CD4-positive, alpha-beta T cell treated with Interleukin-1 beta for 1 hour (primary cell): ENCODE results near the gene ZC3H18.
A peak's percentile ranks its signal among the peaks of the same experiment; 100 is the strongest.

Source experiments
- DNase-seq, 2 donors: peaks; one replicate each; pipeline ENCODE4 v3.0.0-alpha.2; 2020 to 2022

ZC3H18 gene

GRCh38 chr16:88585269-88585668, 15.1 kb downstream of the ZC3H18 start:
- DNase-seq, result no peak

- DNase-seq, result no peak
Observed at GRCh38 chr16:88585927-88586581, 15.9 kb downstream of the ZC3H18 start.

- no peak for DNase-seq
Observed at GRCh38 chr16:88588148-88588547, 17.9 kb downstream of the ZC3H18 start.

GRCh38 chr16:88588754-88589153, 18.6 kb downstream of the ZC3H18 start:
- DNase-seq, result no peak

- no peak for DNase-seq
Observed at GRCh38 chr16:88589441-88589840, 19.2 kb downstream of the ZC3H18 start.

GRCh38 chr16:88591577-88592021, 21.4 kb downstream of the ZC3H18 start:
- DNase-seq, result peak; percentile 13 to 59

- no peak for DNase-seq
Observed at GRCh38 chr16:88593061-88593460, 22.9 kb downstream of the ZC3H18 start.

GRCh38 chr16:88593489-88593888, 23.3 kb downstream of the ZC3H18 start:
- no peak for DNase-seq

GRCh38 chr16:88593910-88594309, 23.7 kb downstream of the ZC3H18 start:
- DNase-seq, result no peak

- no peak for DNase-seq
Observed at GRCh38 chr16:88595101-88595500, 24.9 kb downstream of the ZC3H18 start.

GRCh38 chr16:88595921-88596320, 25.7 kb downstream of the ZC3H18 start:
- DNase-seq, result no peak

GRCh38 chr16:88596483-88596882, 26.3 kb downstream of the ZC3H18 start:
- DNase-seq, result no peak

- no peak for DNase-seq
Observed at GRCh38 chr16:88597856-88598491, 27.8 kb downstream of the ZC3H18 start.

- peak in 1 of 2 donors; percentile 55 for DNase-seq
Observed at GRCh38 chr16:88599092-88599733, 29.0 kb downstream of the ZC3H18 start.

- DNase-seq, result no peak
Observed at GRCh38 chr16:88599825-88600538, 29.8 kb downstream of the ZC3H18 start.

- DNase-seq, result no peak
Observed at GRCh38 chr16:88600539-88600896, 30.3 kb downstream of the ZC3H18 start.

- no peak for DNase-seq
Observed at GRCh38 chr16:88601313-88602036, 31.3 kb downstream of the ZC3H18 start.

- no peak for DNase-seq
Observed at GRCh38 chr16:88602091-88602490, 31.9 kb downstream of the ZC3H18 start.

GRCh38 chr16:88605186-88606147, 35.3 kb downstream of the ZC3H18 start:
- DNase-seq, result no peak

- no peak for DNase-seq
Observed at GRCh38 chr16:88606148-88606757, 36.0 kb downstream of the ZC3H18 start.

- no peak for DNase-seq
Observed at GRCh38 chr16:88608076-88608475, 37.9 kb downstream of the ZC3H18 start.
